ENCODE data around the gene UGP2.
A peak's percentile ranks its signal among the peaks of the same experiment; 100 is the strongest.

The UGP2 gene

DNA sequence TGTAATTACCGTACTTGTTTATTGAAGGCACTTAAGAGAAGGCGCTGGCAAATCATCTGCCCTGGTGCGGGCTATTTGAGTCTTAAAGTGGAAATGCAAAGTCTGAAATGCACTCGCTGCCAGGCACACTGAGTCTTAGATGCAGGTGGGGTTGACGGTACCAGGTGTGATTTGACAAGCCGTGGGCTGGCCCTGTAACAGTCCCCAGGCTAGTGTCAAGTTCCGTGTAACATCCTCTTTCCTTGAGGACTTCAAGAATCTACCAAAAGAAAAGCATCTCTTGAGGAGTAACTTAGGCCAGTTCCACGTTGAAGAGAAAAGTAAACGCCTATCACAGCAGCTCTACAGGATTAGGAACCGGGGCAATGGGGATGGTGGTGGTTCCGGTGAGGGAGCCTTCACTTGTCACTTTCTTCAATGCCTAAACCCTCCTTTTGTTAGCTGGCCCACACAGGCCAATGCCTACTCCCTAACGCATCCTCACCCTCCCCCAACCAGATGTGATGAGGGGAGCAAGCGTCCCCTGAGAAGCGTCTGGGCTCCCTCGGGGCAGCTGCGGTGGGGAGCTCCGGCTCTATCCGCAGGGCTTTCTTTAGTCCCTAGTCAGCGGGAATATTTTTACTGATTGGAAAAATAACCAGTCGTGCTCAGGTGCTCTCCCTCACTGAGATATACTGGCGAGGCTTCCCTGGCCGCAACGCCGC, 1.5 kb upstream of the UGP2 start:
- peak overlapping the region; percentile 72 for H3K4me3 ChIP-seq (ENCODE audit: low read depth, low read length)
- TF ChIP-seq CTCF (IDR thresholded peaks at IDR 0.05; ENCODE audit: borderline replicate concordance, insufficient read depth, low read depth, low read length) = no peak

GRCh38 chr2:63840785-63841253, 877 bp upstream of the UGP2 start:
- no peak for TF ChIP-seq CTCF (IDR thresholded peaks at IDR 0.05; ENCODE audit: borderline replicate concordance, insufficient read depth, low read depth, low read length)
- peak overlapping the region; percentile 72 for H3K4me3 ChIP-seq (ENCODE audit: low read depth, low read length)

GRCh38 chr2:63842149-63843061, 709 bp downstream of the UGP2 start:
- TF ChIP-seq CTCF (IDR thresholded peaks at IDR 0.05; ENCODE audit: borderline replicate concordance, insufficient read depth, low read depth, low read length) = no peak
- peak overlapping the region; percentile 72 for H3K4me3 ChIP-seq (ENCODE audit: low read depth, low read length)

GRCh38 chr2:63843093-63843492, 1.4 kb downstream of the UGP2 start:
- no peak overlapping the region for H3K4me3 ChIP-seq (ENCODE audit: low read depth, low read length)

GRCh38 chr2:63843791-63844190, 2.1 kb downstream of the UGP2 start:
- TF ChIP-seq CTCF (IDR thresholded peaks at IDR 0.05; ENCODE audit: borderline replicate concordance, insufficient read depth, low read depth, low read length) = no peak
- no peak overlapping the region for H3K4me3 ChIP-seq (ENCODE audit: low read depth, low read length)

More at GRCh38 chr2:63843093-63843492, 1.4 kb downstream of the UGP2 start:
- no peak for TF ChIP-seq CTCF (IDR thresholded peaks at IDR 0.05; ENCODE audit: borderline replicate concordance, insufficient read depth, low read depth, low read length)

DNA sequence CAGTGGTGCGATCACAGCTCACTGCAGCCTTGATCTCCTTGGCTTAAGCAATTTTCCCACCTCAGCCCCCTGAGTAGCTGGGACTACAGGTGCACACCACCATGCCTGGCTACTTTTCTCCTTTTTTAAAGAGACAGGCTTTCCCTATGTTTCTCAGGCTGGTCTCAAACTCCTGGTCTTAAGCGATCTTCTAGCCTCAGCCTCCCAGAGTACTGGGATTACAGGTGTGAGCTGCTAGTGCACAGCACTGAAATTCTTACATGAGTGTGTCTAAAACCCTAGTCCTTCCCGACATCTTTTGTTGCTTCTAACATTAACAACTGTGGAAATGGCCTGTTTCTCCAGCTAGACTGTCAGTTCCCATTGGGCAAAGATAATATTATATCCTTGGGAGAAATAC, 2.9 kb downstream of the UGP2 start:
- no peak for TF ChIP-seq CTCF (IDR thresholded peaks at IDR 0.05; ENCODE audit: borderline replicate concordance, insufficient read depth, low read depth, low read length)
- no peak overlapping the region for H3K4me3 ChIP-seq (ENCODE audit: low read depth, low read length)

Measured in GM12875 (cell line).